ENCODE results near the gene PTTG1IP. TPM values are rescaled to one million over a fixed set of nuclear protein-coding genes. Genes with fewer than 3 reads are reported as not detected.

The PTTG1IP gene
- total and polyA plus RNA-seq, 10 of the 15 experiments (the other 5 are each of a cell fraction or from before 2014, with no cell fraction given): 2.4 to 56.4 (median 44.4) TPM

DNA sequence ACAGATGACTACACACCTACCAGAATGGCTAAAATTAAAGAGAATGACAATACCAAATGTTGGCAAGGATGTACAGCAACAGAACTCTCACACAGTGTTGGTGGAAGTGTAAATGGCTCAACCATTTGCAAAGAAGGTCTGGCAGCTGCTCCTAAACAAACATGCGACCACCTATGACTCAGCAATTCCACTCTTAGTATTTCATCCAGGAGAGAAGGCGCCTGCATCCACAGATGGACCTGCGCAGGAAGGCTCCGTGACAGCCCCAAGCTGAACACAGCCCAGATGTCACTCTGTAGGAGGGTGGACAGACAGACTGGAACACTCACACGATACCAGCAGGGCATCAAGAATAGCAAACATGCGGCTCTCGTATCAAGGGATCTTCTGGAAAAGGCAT lies 6.7 kb downstream of the PTTG1IP start:
- Histone ChIP-seq H3K9me3 (replicated peaks; ENCODE audit: control insufficient read depth, insufficient read depth, low read length) (no peaks in the 10 kb centered on the region), H3K36me3 (ENCODE audit: control insufficient read depth in 2 of 2, insufficient read depth in 2 of 2, low read length in 1 of 2) (peaks cover 12 to 19% of the 10 kb centered on the region in 2 experiments), H3K4me3 (0 out of 2 replicates have a peak overlapping the region, but pooled peaks have one; percentile 26), H3K4me1 (ENCODE audit: control insufficient read depth, insufficient read depth, low read length) (peaks cover 27% of the 10 kb centered on the region), H3K27me3 (replicated peaks in 1 of 2; ENCODE audit: control insufficient read depth in 2 of 2, insufficient read depth in 2 of 2, low read length in 1 of 2) (no peaks in the 10 kb centered on the region), H3K79me2 (ENCODE audit: control insufficient read depth, insufficient read depth, low read length) (peaks cover 64% of the 10 kb centered on the region), H2AFZ (ENCODE audit: control insufficient read depth, low read depth, low read length) (no peak overlapping the region), H3K27ac (ENCODE audit: control insufficient read depth, insufficient read depth) (no peak overlapping the region), H4K20me1 (ENCODE audit: control insufficient read depth, insufficient read depth) (peaks cover 9% of the 10 kb centered on the region), H3K4me2 (ENCODE audit: control insufficient read depth, insufficient read depth) (peak overlapping the region; percentile 67), H3K9ac (ENCODE audit: control insufficient read depth, insufficient read depth, low read length) (no peak overlapping the region)
- no peak for ATAC-seq
- no peak for FAIRE-seq
- ChIA-PET CTCF (no interaction called here), RAD21 (ENCODE audit: unreplicated experiment) (no interaction called here), SMC1A (ENCODE audit: uncharacterized antibody, unreplicated experiment) (interaction anchor here (1.1 kb wide), 1 partner anchor 8 kb away, joined by 4 read pairs; no protein-coding TSS in a partner anchor), POLR2A (no interaction called here)
- WGBS (ENCODE audit: insufficient coverage, insufficient replicate concordance, low lambda C conversion rate, missing lambda C conversion rate): 89% methylated on average over 7 of the region's 7 CpGs
- BruUV-seq (replicated peaks): no TSS peak
- DNase-seq (ENCODE audit: low read depth, low spot score): no peak
- intact Hi-C loops (cut with micrococcal nuclease; ENCODE audit: unreplicated experiment) (no loop called here), in situ Hi-C loops (cut with MboI) (no loop called here)
- no peak for TF ChIP-seq ZNF207 (IDR thresholded peaks at IDR 0.05; ENCODE audit: borderline replicate concordance)
- TF ChIP-seq BACH1 (IDR thresholded peaks at IDR 0.05; ENCODE audit: borderline replicate concordance): peak; percentile 35; the same call in 1 of the 2 replicates

DNA sequence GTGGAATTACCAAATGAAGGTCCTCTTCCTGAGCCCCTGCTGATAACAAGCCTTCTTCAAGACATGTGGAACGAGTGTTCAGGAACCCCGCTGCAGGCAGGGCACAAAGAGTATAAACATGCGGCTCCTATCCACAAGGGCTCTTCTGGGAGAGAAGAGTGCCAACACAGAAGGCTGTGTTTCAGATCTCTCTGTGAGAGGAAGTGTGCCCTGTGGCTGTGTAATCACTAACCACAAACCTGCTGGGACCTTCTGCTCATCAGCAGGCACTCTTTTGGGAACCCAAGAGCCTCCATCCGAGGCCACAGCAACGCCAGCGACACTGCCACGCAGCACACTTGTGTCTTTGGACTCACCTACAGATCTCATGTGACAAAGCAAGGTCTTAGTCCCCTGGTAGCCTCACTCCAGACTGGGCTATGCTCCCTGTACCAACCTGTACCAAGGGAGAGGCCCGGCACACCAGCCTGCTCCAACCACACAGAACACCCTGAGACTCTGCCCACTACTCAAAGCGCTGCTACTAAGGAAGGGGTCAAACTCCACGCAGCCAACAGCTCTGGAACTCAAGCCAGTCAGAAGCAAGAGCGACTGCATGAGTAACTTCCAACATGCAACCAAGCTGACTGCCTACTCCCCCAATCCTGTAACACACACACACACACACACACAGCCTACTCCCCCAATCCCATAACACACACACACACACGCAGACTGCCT lies 7.8 kb downstream of the PTTG1IP start:
- 34% methylated on average over 12 of the region's 12 CpGs for WGBS (ENCODE audit: insufficient coverage, insufficient replicate concordance, low lambda C conversion rate, missing lambda C conversion rate)
- Histone ChIP-seq H3K4me3 (no peak overlapping the region), H3K27me3 (replicated peaks in 1 of 2; ENCODE audit: control insufficient read depth in 2 of 2, insufficient read depth in 2 of 2, low read length in 1 of 2) (no peaks in the 10 kb centered on the region), H4K20me1 (ENCODE audit: control insufficient read depth, insufficient read depth) (peaks cover 5% of the 10 kb centered on the region; the same call in 1 of the 2 replicates), H3K4me1 (ENCODE audit: control insufficient read depth, insufficient read depth, low read length) (peaks cover 23% of the 10 kb centered on the region), H3K79me2 (ENCODE audit: control insufficient read depth, insufficient read depth, low read length) (peaks cover 54% of the 10 kb centered on the region), H3K36me3 (ENCODE audit: control insufficient read depth in 2 of 2, insufficient read depth in 2 of 2, low read length in 1 of 2) (peaks cover 12 to 22% of the 10 kb centered on the region in 2 experiments), H3K27ac (ENCODE audit: control insufficient read depth, insufficient read depth) (no peak overlapping the region; the same call in 1 of the 2 replicates), H3K9ac (ENCODE audit: control insufficient read depth, insufficient read depth, low read length) (no peak overlapping the region), H3K4me2 (ENCODE audit: control insufficient read depth, insufficient read depth) (peak overlapping the region; percentile 5; the same call in 1 of the 2 replicates), H3K9me3 (replicated peaks; ENCODE audit: control insufficient read depth, insufficient read depth, low read length) (no peaks in the 10 kb centered on the region), H2AFZ (ENCODE audit: control insufficient read depth, low read depth, low read length) (no peak overlapping the region)
- ATAC-seq: peak; percentile 87
- ChIA-PET POLR2A (no interaction called here), CTCF (no interaction called here), SMC1A (ENCODE audit: uncharacterized antibody, unreplicated experiment) (interaction anchor here (0.6 kb wide), 1 partner anchor 70 kb away, joined by 3 read pairs; no protein-coding TSS in a partner anchor), RAD21 (ENCODE audit: unreplicated experiment) (no interaction called here)
- BruUV-seq (replicated peaks): no TSS peak
- in situ Hi-C loops (cut with MboI): no loop called here
- no peak for DNase-seq (ENCODE audit: low read depth, low spot score)
- intact Hi-C loops (cut with micrococcal nuclease; ENCODE audit: unreplicated experiment): no loop called here
- no peak for FAIRE-seq
- TF ChIP-seq CHD2 (IDR thresholded peaks at IDR 0.05; ENCODE audit: borderline replicate concordance, low read depth, low read length) (no peak), HDAC2 (IDR thresholded peaks at IDR 0.05) (no peak), FOS (IDR thresholded peaks at IDR 0.05; ENCODE audit: borderline replicate concordance, extremely low read depth, insufficient read length) (no peak), NR2F1 (conservative IDR thresholded peaks at IDR 0.05) (no peak), ASH2L (IDR thresholded peaks at IDR 0.05; ENCODE audit: borderline replicate concordance, low read depth) (no peak), ETV6 (conservative IDR thresholded peaks at IDR 0.05 in 1 of 2, IDR thresholded peaks at IDR 0.05 in 1 of 2; ENCODE audit: borderline replicate concordance in 1 of 2, low read depth in 1 of 2) (no peak), RUNX3 (IDR thresholded peaks at IDR 0.05; ENCODE audit: low read length) (peak; percentile 52), YY1 (IDR thresholded peaks at IDR 0.05; ENCODE audit: low read depth, low read length) (no peak), SREBF2 (IDR thresholded peaks at IDR 0.05; ENCODE audit: low read length) (no peak), BHLHE40 (IDR thresholded peaks at IDR 0.05; ENCODE audit: borderline replicate concordance in 1 of 2, low read depth in 2 of 2, low read length in 1 of 2) (peak in 1 of 2 experiments; percentile 34; a peak in 1 of 4 replicates), PML (IDR thresholded peaks at IDR 0.05; ENCODE audit: low read length) (no peak), ZNF217 (IDR thresholded peaks at IDR 0.05) (no peak)
- TF ChIP-seq, protein P1, sequence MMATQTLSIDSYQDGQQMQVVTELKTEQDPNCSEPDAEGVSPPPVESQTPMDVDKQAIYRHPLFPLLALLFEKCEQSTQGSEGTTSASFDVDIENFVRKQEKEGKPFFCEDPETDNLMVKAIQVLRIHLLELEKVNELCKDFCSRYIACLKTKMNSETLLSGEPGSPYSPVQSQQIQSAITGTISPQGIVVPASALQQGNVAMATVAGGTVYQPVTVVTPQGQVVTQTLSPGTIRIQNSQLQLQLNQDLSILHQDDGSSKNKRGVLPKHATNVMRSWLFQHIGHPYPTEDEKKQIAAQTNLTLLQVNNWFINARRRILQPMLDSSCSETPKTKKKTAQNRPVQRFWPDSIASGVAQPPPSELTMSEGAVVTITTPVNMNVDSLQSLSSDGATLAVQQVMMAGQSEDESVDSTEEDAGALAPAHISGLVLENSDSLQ (IDR thresholded peaks at IDR 0.05): no peak
